Measurements from ENCODE around the gene GOLGA6L2.

- TF ChIP-seq BHLHE40 (IDR thresholded peaks at IDR 0.05; ENCODE audit: low read length) (no peak), ZHX1 (CRISPR knock-in tag; IDR thresholded peaks at IDR 0.05; ENCODE audit: low read depth) (no peak), CTCF (CRISPR knock-in tag; IDR thresholded peaks at IDR 0.05) (no peak), ZNF496 (CRISPR knock-in tag; IDR thresholded peaks at IDR 0.05; ENCODE audit: insufficient replicate concordance) (no peak), MTF1 (CRISPR knock-in tag; IDR thresholded peaks at IDR 0.05) (no peak), POLR2A (IDR thresholded peaks at IDR 0.05; ENCODE audit: insufficient read depth in 1 of 2, low read depth in 2 of 2, low read length in 2 of 2) (no peak)
Observed at GRCh38 chr15:23446215-23447106, 582 bp downstream of the GOLGA6L2 start.

Measured in HepG2 (cell line).